NCI-H526 (cell line): Measurements from ENCODE around the gene PUM2.
"Not testable (repeated sequence)": the region's sequence is repeated elsewhere in the genome, so short reads cannot be mapped to it uniquely, and the experiment has no call there.

Experiments used
- DNase-seq, 2 experiments: peaks; one replicate each; lab custom pipeline; 2025; lab: John Stamatoyannopoulos, UW

PUM2 gene, protein sequence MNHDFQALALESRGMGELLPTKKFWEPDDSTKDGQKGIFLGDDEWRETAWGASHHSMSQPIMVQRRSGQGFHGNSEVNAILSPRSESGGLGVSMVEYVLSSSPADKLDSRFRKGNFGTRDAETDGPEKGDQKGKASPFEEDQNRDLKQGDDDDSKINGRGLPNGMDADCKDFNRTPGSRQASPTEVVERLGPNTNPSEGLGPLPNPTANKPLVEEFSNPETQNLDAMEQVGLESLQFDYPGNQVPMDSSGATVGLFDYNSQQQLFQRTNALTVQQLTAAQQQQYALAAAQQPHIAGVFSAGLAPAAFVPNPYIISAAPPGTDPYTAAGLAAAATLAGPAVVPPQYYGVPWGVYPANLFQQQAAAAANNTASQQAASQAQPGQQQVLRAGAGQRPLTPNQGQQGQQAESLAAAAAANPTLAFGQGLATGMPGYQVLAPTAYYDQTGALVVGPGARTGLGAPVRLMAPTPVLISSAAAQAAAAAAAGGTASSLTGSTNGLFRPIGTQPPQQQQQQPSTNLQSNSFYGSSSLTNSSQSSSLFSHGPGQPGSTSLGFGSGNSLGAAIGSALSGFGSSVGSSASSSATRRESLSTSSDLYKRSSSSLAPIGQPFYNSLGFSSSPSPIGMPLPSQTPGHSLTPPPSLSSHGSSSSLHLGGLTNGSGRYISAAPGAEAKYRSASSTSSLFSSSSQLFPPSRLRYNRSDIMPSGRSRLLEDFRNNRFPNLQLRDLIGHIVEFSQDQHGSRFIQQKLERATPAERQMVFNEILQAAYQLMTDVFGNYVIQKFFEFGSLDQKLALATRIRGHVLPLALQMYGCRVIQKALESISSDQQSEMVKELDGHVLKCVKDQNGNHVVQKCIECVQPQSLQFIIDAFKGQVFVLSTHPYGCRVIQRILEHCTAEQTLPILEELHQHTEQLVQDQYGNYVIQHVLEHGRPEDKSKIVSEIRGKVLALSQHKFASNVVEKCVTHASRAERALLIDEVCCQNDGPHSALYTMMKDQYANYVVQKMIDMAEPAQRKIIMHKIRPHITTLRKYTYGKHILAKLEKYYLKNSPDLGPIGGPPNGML

DNA sequence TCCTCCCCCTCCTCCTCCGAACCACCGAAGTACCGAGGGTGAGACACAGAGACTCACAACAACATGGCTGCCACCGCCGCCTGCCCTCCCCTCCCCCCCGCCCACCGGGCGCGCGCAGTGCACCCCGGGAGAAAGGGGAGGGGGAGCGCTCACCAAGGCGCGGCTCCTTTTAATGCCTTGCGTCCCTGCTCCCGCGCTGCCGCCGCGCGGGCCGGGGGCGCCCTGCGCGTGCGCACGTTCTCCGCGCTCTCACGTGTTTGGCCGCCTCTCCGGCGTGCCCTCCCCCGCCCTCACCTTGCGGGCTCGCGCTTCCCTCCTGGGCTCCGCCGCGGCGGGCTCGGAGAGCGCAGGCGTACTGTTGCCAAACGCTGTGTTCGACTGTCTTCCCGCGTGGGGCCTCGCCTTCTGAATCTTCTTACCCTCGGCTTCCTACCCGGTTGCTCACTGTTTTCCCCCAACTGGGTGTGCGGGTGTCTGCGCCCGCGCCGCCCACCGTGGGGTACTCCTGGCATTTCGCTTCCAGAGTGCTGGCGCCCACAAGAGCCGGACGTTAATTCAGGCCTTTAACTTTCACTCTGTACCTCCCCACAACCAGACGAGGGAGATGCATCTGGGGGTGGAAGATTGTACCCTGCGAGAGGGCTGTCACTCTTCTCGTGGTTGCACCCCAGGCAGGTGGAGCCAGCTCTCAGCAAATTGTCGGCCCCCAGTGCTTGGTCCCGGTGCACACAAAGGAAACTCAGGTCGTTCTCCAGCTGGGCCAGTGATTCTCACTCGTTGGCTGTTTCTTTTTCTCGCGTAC is at the start of gene PUM2:
Gene PUM2, minus strand, starts transcription at position 92 of the 802 bp plus-strand sequence. CDS start 23,484 bp downstream, outside the sequence.
- peak; percentile 94 to 98 for DNase-seq

- no peak for DNase-seq
Measured at GRCh38 chr2:20400306-20400705, 49.7 kb upstream of the PUM2 start.

DNA sequence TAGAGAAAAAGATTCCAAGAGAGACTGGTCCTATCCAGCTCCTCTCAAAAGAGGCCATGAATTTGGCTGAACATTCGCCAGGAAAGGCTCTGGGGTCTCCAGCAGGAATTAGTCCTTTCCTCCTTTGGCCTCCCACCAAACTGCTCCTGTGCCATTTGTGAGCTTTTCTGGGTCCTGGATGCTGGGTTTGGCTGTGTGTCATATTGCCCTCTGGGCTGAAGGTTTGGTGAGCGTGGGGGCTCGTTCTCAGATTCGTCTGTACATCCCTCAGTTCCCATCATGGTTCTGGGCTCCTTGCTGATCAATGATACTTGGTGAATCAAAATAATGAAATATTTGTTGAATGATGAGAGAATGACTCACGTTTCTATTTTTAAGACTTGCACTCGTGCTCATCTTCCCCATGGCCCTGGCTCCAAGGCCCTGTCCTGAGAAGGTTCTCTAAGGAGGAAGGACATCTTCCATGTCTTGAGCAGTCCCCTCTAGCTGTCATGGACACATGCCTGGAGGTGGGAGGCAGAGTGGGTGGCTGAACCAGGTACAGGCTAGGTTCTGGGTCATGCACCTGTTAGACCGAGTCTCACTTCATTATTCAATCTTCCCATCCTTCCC is 48.4 kb upstream of the PUM2 start:
- no peak for DNase-seq

DNA sequence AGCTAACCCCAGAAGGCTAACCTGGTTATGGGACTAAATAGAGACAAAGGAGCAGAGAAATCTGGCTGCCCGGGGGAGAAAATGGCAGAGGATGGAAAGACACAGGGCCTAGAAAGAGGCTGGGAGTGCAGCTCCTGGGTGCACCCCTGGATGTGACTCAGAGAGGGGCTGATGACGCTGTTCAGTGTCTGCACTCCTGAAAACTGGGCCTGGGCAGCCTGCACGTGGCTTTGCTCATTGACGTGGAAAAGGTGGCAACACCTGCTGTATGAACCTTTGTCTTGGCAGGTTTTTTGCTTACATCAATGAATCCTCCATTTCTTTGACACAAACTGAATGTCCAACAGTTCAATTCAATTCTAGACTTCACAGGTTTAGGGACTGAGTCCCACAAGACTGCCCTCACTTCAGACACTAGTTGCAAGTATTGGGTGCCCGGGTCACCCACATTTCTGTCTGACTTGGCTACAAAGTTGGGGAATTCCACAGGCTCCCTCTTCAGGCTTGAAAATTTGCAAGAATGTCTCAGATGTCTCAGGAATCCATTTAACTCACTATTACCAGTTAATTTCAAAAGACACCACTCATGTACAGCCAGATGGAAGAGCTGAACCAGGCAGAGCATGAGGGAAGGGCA is 47.3 kb upstream of the PUM2 start:
- DNase-seq, result no peak

DNA sequence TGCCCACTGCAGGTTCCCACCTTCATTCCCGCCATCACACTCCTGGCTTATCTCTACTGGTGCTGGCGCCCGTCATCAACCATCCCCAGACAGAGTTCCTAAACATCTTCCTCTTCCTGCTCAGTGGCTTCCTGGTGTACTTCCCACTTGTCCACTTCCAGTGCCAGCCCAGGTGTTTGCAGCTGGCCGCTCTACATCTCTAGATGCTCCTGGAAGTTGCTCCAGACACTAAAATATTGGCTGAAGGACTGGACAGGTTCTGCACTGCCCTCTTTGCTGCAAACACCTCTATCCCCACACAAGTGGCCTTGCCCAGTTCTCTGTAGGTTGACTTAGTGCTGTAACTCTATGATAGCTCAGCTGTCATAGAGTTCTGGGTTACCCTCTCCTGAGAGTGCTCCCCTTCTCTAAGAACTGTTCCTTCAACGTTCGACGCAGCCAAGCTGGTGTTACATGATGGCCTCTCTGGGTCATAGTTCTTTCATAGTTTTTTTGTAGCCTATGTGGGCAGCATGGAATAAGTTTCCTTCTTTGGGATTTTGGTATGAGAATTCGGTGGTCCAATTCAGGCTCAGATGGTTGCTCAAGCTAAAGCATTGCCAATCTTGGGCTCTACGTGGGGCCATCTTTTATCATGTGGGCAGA is 45.8 kb upstream of the PUM2 start:
- no peak for DNase-seq

DNA sequence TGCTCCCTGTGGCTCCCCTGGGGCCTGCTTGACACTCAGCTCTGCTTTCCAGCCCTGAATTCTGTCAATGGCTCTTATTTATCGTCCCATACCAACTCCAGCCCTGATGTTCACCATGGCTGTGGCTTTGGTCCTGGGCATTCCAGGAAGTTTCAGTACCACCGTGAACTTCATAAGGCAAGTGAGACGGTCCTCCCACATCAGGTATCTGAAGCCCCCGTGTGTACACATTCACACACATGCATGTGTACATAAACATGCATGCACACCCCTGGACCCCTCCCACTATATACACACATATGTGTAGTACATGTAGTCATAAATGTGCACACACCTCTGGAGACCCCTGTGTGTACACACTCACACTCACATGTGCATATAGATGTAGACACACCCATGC is 43.3 kb upstream of the PUM2 start:
- DNase-seq, result no peak

DNA sequence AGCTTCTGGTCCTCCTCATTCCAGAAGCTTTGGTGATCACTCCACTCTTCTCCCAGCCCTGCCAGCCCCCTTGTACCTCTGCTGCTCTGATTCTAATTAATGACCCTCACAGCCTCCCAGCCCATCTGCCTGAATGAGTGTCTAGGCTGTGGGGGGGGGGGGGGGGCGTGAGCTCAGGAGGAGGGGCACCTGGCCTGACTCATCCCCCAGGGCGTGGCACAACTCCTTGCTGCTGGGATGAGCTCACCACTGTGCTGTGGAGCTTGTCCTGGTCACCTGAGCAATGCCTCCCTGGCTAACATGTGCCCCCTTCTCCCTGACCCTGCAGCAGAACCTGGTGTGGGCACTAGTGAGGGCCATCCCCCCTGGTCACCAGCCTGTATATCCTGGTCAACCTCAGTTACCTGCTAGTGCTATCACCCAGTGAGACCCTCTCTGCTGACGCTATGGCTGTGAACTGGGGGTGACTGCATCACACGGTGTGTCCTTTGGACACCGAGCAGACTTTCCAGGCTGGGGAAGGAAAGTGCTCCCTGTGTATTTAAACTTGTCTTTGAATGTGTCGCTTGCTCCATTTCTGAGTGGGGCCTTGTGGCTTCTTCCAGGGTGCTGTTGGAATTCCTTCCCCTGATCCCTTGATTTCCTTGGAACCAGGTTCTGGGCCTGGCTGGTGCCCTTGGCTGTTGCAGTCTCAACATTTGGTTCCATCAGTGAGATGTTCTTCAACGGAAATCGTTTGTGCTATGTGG is 41.5 kb upstream of the PUM2 start:
- no peak for DNase-seq

DNA sequence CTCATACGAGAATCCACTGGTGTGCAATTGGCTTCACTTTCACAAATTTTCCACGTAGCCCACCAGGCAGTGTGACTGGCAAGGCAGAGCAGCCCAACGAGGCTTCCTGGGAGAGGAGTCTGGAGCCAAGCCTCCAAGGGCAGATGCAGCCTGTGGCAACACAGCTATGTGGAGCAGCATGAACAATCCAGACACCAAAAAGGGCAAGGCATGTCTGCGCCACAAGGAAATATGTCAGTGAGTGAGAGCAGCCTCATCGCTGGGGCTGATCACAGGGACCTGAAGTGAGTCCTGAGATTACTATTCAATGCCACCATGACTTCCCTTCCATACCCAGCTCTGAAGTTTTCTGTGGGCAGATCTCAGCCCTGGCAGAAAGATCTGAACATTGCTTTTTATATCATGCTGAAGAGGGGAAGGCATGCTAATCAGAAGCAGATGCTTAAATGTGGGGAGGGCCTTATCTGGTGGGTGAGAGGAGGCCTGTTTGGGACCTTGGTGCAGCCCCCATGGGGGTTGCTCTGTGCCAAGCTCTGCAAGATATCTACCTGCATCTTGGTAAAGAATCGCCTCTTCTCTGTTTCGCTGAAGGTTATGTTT is 40.0 kb upstream of the PUM2 start:
- no peak for DNase-seq

DNA sequence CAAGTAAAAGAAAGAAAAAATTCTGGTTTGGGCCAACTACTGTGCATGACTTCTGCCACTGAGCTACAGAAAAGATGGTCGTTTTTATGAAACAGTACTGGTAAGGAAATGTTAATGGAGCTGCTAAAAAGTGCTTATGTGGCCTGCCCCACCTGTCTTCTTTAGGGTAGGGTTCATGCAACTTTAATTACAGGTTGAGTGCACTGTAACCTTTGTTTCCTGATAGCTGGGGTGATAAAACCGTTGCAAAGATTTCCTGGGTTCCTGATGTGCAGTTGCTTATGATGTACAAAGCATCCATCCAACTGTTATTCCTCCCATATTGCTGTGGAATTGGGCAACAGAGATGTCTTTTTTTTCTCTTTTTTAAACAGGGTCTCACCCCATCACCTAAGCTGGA is 34.3 kb upstream of the PUM2 start:
- DNase-seq, result no peak

DNA sequence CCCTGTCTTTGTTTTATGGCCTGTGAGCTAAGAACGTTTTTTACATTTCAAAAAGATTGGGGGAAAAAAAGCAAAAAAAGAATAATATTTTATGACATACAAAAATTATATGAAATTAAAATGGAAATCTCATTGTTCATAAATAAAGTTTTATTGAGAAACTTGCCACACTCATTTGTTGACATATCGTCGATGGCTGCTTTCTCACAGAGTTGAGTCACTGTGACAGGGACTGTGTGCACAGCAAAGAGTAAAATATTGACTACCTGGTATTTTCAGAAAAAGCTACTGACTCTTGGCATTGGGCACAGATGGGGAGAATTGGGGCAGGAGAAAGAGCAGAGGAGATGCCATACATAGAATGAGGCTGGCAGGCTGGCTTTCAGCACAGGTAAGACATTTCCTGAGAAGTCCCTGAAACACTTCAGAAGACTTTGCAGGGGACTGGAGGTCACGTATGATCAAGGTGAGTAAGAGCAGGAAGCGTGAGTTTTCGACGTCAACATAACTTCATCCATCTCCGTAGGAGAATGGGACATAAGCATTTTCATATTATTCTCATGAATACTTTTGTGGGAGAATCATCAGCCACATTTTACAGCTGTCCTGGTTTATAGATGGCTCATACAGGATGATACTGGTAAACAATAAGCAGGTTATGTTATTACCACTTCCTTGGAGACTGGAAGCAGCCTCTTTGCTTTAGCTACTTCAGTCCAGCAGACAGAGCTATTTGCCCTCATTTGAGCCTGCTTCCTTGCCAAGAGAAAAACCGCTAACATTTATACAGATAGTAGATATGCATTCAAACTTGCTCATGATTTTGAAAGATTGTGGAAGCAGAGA is 32.5 kb upstream of the PUM2 start:
- DNase-seq, result no peak

GRCh38 chr2:20381457-20381856 is 30.8 kb upstream of the PUM2 start:
- peak; percentile 8 to 31 for DNase-seq

DNA sequence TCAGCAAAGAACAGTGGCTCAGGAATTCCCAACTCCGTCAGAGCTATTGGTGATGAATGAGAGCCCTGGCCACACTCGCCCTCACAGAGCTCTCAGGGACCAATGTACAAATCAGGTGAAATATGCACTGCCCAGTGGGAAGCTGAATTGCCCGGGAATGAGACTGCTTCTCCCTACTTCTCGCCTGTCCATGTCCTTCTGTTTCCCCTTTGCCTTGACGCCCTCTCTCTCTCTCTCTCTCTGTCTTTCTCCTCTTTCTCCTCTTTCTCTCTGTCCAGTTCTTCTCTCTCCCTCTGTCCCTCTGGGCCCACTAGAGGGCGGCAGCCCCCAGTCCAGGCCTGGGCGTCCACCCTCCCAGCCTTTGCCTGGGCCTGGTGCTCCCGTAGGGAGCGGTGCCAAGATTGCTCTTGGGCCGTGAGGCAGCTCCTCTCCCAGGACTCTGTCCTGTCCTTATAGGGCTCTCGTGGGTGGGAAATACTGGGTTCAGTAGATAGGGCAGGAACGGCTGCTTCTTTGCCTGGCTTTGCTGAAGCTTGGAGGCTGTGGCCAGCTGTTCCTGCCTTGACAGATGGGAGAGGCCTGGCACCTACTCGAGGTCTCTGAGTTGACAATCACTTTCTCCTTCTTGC is 28.4 kb upstream of the PUM2 start:
- DNase-seq, result peak in 1 of 2 experiments; percentile 35

DNA sequence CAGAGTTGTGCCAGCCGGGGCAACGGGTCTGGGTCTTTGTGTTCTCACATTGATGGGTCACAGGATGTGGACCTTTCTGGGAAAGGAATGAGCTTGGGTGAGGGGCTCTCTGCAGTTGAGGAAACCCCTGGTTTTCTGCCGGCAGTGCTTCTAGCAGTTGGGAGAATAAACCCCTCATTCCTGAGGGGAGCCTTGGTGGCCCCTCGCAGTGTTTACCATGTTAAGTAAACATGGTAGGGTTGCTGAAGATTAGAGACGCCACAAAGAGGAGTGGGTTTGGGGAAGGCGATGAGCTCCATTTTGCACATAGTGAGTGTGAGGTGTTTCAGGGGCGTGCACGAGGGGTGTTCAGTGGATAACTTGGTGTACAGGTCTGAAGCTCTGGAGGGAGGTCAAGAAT is 27.7 kb upstream of the PUM2 start:
- no peak for DNase-seq

GRCh38 chr2:20377741-20378140 is 27.1 kb upstream of the PUM2 start:
- DNase-seq, result no peak

DNA sequence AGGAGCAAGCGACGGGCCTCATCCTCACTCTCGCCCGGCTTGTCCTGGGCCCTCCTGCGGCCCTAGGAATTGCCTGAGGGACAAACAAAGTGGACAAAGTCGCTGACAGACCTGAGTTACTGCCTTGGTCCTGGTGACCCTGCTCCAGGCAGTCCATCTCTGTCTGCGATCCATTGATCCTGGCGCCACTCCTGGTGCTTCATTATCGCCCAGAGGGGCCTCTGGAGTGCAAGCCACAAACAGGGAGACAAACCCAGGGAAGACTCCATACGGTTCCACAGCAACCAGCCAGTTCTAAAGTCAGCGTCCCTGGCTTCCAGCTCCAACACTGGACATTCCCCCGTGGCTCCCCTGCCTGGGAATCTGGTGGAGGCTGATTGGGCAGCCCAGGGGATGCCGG is 24.3 kb upstream of the PUM2 start:
- DNase-seq, result not testable (repeated sequence)

- DNase-seq, result no peak
Measured at GRCh38 chr2:20372896-20373640, 22.4 kb upstream of the PUM2 start.
